GM18511 (cell line): ENCODE measurements around the gene HNRNPM.
A peak's percentile ranks its signal among the peaks of the same experiment; 100 is the strongest.
"Not testable (repeated sequence)": the region's sequence is repeated elsewhere in the genome, so short reads cannot be mapped to it uniquely, and the experiment has no call there.

Experiments used
- ATAC-seq: cut with Tn5 transposase; IDR thresholded peaks from one replicate; pipeline ENCODE4 v1.9.1; 2021; ENCODE audit warnings: mild to moderate bottlenecking, moderate library complexity; ENCODE audit not compliant: unreplicated experiment

HNRNPM gene

GRCh38 chr19:8425331-8425730 lies 19.4 kb upstream of the HNRNPM start:
- not testable (repeated sequence) for ATAC-seq

DNA sequence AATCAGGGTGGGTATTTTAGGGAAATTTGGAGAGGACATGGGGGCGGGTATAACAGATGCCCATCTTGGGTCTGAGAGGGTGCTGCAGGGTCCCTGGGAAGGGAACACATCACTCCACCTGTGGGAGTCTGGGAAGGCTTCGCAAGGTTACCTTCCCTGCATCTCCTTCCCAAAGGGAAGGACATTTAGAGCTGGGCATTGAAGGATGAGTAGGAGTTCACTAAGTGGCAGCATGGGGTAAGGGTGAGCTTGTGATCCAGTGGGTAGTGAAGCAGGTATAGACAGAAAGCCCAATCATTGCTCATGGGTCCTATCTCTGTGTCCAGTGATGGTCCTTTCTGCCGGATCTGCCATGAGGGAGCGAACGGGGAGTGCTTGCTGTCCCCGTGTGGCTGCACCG lies 18.5 kb upstream of the HNRNPM start:
- ATAC-seq: no peak

DNA sequence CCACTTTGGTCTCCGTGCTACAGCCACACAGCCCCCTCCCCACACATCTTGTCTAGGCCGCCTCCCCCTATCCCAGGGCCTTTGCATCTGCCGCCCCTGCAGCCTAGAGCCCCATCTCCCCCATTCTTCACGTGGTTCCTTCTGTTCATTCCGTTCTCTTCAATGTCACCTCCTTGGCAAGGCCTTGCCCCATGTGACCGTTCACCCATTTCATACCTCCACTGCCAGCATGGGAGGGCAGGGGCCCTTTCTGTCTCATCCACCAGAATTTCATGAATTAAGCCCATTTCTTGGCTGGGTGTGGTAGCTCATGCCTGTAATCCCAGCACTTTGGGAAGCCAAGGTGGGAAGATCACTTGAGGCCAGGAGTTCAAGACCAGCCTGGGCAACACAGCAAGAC lies 15.7 kb upstream of the HNRNPM start:
- no peak for ATAC-seq

GRCh38 chr19:8429826-8430225 lies 14.9 kb upstream of the HNRNPM start:
- ATAC-seq: no peak

DNA sequence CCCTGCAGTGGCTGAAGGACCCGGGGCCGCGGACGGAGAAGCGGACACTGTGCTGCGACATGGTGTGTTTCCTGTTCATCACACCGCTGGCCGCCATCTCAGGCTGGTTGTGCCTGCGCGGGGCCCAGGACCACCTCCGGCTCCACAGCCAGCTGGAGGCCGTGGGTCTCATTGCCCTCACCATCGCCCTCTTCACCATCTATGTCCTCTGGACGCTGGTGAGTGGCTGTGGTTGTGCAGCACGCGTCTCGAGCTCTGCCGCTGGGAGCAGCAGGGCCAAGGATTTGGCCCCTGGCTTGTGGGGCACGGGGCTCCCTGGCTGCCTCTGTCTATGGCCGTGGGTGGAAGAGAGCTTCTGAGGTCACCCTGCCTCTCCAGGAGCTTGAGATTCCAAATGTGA lies 14.1 kb upstream of the HNRNPM start:
- ATAC-seq: no peak

DNA sequence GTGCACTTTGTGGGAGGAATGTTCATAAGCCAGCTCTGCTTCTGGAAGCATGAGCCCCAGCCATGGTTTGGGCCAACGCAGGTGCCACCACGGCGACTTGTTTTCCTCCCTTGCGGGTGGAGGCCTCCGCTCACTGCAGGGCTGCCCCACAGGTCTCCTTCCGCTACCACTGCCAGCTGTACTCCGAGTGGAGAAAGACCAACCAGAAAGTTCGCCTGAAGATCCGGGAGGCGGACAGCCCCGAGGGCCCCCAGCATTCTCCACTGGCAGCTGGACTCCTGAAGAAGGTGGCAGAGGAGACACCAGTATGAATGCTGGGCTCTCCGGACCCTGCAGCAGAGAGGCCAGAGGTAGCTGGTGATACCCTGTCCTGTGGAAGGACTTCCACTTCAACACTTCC lies 6.5 kb upstream of the HNRNPM start:
- no peak for ATAC-seq

GRCh38 chr19:8441725-8442544 lies 2.8 kb upstream of the HNRNPM start:
- ATAC-seq: no peak

DNA sequence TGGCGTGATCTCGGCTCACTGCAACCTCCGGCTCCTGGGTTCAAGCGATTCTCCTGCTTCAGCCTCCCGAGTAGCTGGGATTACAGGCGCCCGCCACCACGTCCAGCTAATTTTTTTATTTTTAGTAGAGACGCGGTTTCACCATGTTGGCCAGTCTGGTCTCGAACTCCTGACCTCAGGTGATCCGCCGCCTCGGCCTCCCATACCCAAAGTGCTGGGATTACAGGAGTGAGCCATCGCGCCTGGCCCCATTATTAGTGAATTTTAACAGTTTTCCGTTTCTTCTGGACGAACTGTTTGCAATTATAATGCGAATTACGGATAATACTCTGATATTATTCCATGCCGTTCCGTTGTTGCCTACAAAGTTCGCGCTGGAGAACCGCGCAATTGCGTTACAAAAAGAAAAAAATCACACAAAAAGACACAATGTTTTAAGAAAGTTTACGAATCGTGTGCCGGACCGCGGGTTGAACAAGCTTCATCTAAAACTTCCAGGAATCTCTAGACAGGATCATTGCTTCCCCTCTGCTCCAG lies 567 bp upstream of the HNRNPM start:
- ATAC-seq: not testable (repeated sequence)

DNA sequence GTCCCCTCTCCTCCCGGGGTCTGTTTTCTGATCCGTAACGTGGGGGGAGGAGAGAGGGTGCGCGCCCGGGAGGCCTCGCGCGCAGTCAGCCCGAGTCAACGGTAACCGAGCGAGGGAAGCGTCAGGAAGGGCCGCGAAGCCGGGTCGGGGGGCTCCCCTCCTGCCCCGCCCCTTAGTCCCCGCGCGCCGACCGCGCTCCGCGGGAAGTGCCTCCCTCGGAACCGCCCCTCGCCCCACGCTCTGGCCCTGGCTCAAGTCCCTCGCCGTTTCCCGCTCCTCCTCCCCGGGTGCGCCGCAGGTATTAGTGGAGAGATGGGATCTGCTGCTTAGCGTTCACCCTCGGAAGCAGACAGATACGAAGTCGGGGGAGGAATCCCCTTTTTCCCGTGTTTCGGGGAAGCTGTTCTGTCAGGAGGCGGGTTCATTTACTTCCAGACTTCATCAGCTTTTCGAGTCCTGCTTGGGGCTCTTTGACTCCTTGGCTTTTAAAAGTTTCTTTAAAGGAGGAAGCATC lies 770 bp downstream of the HNRNPM start:
- ATAC-seq: peak; percentile 14

DNA sequence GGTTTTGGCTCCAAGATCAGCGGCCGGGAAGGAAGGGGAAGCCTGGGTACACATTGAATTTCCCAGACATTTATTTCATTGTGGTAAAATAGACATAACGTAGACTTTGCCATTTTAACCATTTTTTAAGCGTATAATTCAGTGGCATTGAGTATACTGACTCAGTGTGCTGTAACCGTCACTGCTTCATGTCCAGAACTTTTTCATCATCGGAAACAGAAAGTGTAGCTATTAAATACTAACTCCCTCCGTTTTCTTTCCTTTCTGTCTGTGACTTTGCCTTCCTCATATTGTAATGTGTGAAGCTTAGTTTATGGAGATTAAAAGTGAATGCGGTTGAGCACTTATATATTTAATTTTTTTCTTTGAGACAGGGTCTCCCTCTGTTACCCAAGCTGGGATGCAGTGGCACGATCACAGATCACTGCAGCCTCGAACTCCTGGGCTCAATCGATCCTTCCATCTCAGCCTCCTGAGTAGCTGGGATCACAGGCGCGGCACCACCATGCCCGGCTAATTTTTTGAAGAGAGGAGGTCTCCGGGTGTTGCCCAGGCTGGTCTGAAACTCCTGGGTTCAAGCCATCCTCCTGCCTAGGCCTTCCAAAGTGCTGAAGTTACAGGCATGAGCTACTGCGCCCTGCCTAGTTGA lies 1.4 kb downstream of the HNRNPM start:
- ATAC-seq: no peak

GRCh38 chr19:8449830-8450229 lies 5.1 kb downstream of the HNRNPM start:
- no peak for ATAC-seq

DNA sequence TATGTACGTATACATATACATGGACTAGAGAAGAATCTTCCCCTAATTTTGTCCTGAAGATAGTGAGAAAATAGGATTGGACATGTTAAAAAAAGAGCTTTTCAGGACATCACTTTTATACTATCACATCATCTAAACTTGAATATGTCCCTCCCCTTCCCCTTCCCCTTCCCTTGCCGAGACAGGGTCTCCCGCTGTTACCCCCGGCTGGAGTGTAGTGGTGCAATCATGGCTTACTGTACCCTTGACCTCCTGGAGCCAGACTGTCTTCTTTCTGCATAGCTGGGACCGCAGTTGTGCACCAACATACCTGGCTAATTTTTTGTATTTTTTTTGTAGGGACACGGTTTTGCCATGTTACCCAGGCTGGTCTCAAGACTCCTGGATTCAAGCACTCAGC lies 6.6 kb downstream of the HNRNPM start:
- ATAC-seq: no peak

- no peak for ATAC-seq
Observed at GRCh38 chr19:8451885-8452284, 7.1 kb downstream of the HNRNPM start.

- ATAC-seq: no peak
Observed at GRCh38 chr19:8452446-8453123, 7.8 kb downstream of the HNRNPM start.

DNA sequence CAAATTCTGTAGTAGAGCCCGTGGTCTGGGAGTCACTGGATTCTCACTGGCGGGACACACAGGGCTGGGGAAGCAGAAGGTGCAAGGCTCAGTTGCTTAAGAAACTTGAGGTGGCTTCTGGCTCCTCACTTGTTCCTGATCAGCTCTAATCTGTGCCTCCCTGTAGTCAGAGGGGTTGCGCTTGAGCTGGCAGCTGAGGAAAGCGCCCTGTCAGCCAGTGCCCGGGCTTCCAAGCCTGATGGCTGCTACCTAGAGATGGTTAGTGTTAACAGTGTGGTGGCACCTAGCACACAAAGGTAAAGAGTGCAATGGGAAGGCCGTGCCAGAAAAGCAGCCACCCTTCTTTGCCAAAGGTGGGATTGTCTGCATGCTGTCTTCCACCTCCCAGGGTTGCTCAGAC lies 8.8 kb downstream of the HNRNPM start:
- no peak for ATAC-seq

GRCh38 chr19:8454218-8454617 lies 9.4 kb downstream of the HNRNPM start:
- ATAC-seq: no peak

- no peak for ATAC-seq
Observed at GRCh38 chr19:8455018-8455417, 10.2 kb downstream of the HNRNPM start.

DNA sequence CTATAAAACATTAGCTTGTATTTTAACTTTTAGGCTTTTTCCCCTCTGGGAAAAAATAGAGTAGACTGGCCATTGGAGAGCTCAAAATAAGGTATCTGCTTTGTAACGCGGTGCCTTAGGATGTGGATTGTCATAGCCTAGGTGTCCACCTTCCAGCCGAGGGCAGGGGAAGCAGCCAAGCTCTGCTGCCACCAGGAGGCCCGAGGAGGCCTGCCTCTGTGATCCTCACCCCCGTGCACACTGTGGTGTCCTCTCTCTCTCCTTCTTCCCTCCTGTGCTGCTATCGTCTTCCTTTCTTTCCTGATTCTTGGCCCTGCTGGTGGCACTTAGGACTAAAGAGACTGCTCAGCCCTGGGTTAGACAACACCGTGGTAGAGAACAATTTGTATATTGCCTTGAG lies 11.3 kb downstream of the HNRNPM start:
- no peak for ATAC-seq

DNA sequence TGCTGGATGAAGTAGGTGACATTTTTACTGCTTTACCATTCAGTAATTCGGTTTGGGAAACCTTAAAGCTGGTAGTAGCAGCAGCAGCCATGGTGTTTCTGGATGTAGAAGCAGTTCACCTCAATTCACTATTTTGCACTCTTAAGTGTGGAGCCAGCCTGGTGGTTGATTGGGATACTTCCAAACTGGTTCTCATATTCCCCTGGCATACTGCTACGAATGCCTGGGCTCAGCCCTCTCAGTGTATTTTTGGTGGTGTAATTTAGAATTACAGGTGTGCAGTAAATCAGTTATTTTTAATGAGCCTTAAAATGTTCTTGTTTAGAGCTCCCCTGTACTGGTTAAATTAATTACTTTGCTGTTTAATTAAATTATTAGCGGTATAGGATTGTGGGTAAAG lies 12.4 kb downstream of the HNRNPM start:
- ATAC-seq: no peak

- no peak for ATAC-seq
Observed at GRCh38 chr19:8457827-8458226, 13.1 kb downstream of the HNRNPM start.

DNA sequence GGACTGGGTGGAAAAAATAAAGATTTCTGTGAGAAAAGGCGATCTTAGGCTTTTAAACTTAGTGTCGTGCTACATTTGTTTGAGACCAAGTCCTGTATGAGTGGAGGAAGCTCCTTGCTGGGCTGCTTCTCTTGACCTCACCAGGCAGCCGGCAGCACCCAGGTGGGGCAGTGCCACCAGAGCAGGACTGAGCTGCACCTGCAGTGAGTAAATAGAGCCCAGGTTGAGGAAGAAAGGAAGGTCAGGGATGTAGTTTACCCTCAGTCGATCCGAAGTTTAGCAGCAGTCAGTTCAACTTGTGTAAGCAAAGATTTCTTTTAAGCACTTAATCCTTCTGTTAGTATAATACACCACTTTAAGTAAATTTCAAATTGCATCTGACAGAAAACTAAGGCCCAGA lies 13.6 kb downstream of the HNRNPM start:
- no peak for ATAC-seq

DNA sequence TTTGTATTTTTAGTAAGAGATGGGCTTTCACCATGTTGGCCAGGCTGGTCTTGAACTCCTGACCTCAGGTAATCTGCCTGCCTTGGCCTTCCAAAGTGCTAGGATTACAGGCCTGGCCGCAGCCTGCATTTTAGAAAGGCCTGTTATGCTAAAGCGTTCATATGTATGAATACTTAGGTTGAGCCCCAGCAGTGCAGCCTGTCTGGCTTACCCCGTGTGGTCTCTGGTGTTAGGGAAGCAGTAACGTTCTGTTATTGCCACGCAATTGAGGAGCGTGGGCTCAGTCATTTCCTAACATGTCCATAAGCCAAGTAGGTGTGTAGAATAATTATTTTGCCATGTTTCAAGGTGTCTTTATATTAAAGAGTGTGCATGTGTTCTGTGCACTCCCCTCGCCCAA lies 14.3 kb downstream of the HNRNPM start:
- no peak for ATAC-seq
